ENCODE results near the gene ACTL7B. TPM values are rescaled to one million over a fixed set of nuclear protein-coding genes. Genes with fewer than 3 reads are reported as not detected.

Gene ACTL7B
- polyA plus RNA-seq, 1 of the 3 experiments (the other 2 are of a cell fraction), result 0.07 TPM

GRCh38 chr9:108883085-108883484 is 27.3 kb upstream of the ACTL7B start:
- Histone ChIP-seq H3K9me3 (no peaks in the 10 kb centered on the region), H3K79me2 (ENCODE audit: insufficient read depth) (no peaks in the 10 kb centered on the region), H4K20me1 (ENCODE audit: insufficient read depth) (no peaks in the 10 kb centered on the region), H3K36me3 (replicated peaks in 1 of 2; ENCODE audit: control insufficient read depth in 1 of 2, insufficient read depth in 2 of 2, low read length in 1 of 2) (peaks cover 61 to 69% of the 10 kb centered on the region in 2 experiments), H3K27ac (ENCODE audit: low read depth in 2 of 2, low read length in 1 of 2) (no peak overlapping the region), H2AFZ (ENCODE audit: low read depth) (no peak overlapping the region), H3F3A (replicated peaks; ENCODE audit: insufficient read depth) (no peaks in the 10 kb centered on the region), H3K4me2 (no peak overlapping the region), H3K27me3 (ENCODE audit: insufficient read depth) (no peaks in the 10 kb centered on the region), H3K4me1 (ENCODE audit: control insufficient read depth in 1 of 2, insufficient read depth in 2 of 2, low read depth in 1 of 2, low read length in 1 of 2) (no peaks in the 10 kb centered on the region), H3K4me3 (ENCODE audit: low read depth in 2 of 2, low read length in 1 of 2) (no peak overlapping the region), H3K9ac (no peak overlapping the region), H3K9me2 (no peaks in the 10 kb centered on the region)
- WGBS (ENCODE audit: low lambda C conversion rate), result 95% methylated on average over 3 of the region's 3 CpGs
- ChIA-PET CTCF (interaction anchor here (1.1 kb wide), 1 partner anchor 17 kb away, joined by 3 read pairs; no protein-coding TSS in a partner anchor), POLR2A (no interaction called here)
- no peak for TF ChIP-seq RAD21 (IDR thresholded peaks at IDR 0.05; ENCODE audit: low read length)
- TF ChIP-seq GABPA (IDR thresholded peaks at IDR 0.05; ENCODE audit: low read depth), result no peak
- TF ChIP-seq RCOR1 (IDR thresholded peaks at IDR 0.05; ENCODE audit: low read length), result no peak
- no peak for TF ChIP-seq MEF2A (IDR thresholded peaks at IDR 0.05; ENCODE audit: borderline replicate concordance, low read depth)
- no peak for TF ChIP-seq ZBTB33 (IDR thresholded peaks at IDR 0.05; ENCODE audit: borderline replicate concordance, low read depth)
- TF ChIP-seq, protein P1, sequence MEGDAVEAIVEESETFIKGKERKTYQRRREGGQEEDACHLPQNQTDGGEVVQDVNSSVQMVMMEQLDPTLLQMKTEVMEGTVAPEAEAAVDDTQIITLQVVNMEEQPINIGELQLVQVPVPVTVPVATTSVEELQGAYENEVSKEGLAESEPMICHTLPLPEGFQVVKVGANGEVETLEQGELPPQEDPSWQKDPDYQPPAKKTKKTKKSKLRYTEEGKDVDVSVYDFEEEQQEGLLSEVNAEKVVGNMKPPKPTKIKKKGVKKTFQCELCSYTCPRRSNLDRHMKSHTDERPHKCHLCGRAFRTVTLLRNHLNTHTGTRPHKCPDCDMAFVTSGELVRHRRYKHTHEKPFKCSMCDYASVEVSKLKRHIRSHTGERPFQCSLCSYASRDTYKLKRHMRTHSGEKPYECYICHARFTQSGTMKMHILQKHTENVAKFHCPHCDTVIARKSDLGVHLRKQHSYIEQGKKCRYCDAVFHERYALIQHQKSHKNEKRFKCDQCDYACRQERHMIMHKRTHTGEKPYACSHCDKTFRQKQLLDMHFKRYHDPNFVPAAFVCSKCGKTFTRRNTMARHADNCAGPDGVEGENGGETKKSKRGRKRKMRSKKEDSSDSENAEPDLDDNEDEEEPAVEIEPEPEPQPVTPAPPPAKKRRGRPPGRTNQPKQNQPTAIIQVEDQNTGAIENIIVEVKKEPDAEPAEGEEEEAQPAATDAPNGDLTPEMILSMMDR (IDR thresholded peaks at IDR 0.05), result no peak
- no peak for TF ChIP-seq EP300 (IDR thresholded peaks at IDR 0.05; ENCODE audit: borderline replicate concordance in 1 of 2, low read depth in 1 of 2, low read length in 1 of 2)
- no peak for TF ChIP-seq FOXJ3 (CRISPR knock-in tag; IDR thresholded peaks at IDR 0.05)
- no peak for TF ChIP-seq JUND (IDR thresholded peaks at IDR 0.05)
- no peak for DNase-seq

GRCh38 chr9:108882052-108882888 is 26.5 kb upstream of the ACTL7B start:
- Histone ChIP-seq H3K9me3 (no peaks in the 10 kb centered on the region), H3F3A (replicated peaks; ENCODE audit: insufficient read depth) (no peaks in the 10 kb centered on the region), H4K20me1 (ENCODE audit: insufficient read depth) (no peaks in the 10 kb centered on the region), H3K36me3 (replicated peaks in 1 of 2; ENCODE audit: control insufficient read depth in 1 of 2, insufficient read depth in 2 of 2, low read length in 1 of 2) (peaks cover 68 to 69% of the 10 kb centered on the region in 2 experiments), H3K9me2 (no peaks in the 10 kb centered on the region), H2AFZ (ENCODE audit: low read depth) (no peak overlapping the region), H3K4me3 (ENCODE audit: low read depth in 2 of 2, low read length in 1 of 2) (no peak overlapping the region), H3K27ac (ENCODE audit: low read depth in 2 of 2, low read length in 1 of 2) (no peak overlapping the region), H3K4me1 (ENCODE audit: control insufficient read depth in 1 of 2, insufficient read depth in 2 of 2, low read depth in 1 of 2, low read length in 1 of 2) (no peaks in the 10 kb centered on the region), H3K27me3 (ENCODE audit: insufficient read depth) (no peaks in the 10 kb centered on the region), H3K9ac (no peak overlapping the region), H3K79me2 (ENCODE audit: insufficient read depth) (no peaks in the 10 kb centered on the region), H3K4me2 (no peak overlapping the region)
- POLR2A ChIA-PET, result no interaction called here
- TF ChIP-seq ELF1 (IDR thresholded peaks at IDR 0.05) (no peak), MEF2A (IDR thresholded peaks at IDR 0.05; ENCODE audit: borderline replicate concordance, low read depth) (no peak), IRF3 (IDR thresholded peaks at IDR 0.05; ENCODE audit: low read depth, low read length) (no peak), FOXJ3 (CRISPR knock-in tag; IDR thresholded peaks at IDR 0.05) (no peak), MXI1 (IDR thresholded peaks at IDR 0.05; ENCODE audit: low read depth, low read length) (no peak), JUND (IDR thresholded peaks at IDR 0.05) (no peak), RAD21 (IDR thresholded peaks at IDR 0.05; ENCODE audit: low read length) (no peak)
- DNase-seq, result no peak
- CTCF ChIA-PET, result no interaction called here
- 96% methylated on average over 6 of the region's 6 CpGs for WGBS (ENCODE audit: low lambda C conversion rate)
